Uterus (tissue), 4 donors: ENCODE measurements around the gene PRC1. TPM values are rescaled to one million over a fixed set of nuclear protein-coding genes. Genes with fewer than 3 reads are reported as not detected.

Source experiments
- DNase-seq, 2 donors: peaks; one replicate each; pipeline ENCODE4 v3.0.0-alpha.2; 2019 to 2020
- H3K27ac ChIP-seq, 2 donors: fragments of 200-600 bp; sonication (generic); 1 replicate in 1 of 2; 2 replicates in 1 of 2; pipeline ENCODE4 v1.5.1; 2016 to 2018
- H3K27me3 ChIP-seq, 2 donors: fragments of 200-600 bp; sonication (generic); one replicate each; pipeline ENCODE4 v1.5.1; 2018 to 2019; ENCODE audit warnings: control low read depth in 1 of 2
- H3K36me3 ChIP-seq, 2 donors: fragments of 200-600 bp; sonication (generic); one replicate each; pipeline ENCODE4 v1.5.1; 2019; ENCODE audit warnings: control low read depth in 1 of 2
- H3K4me1 ChIP-seq, 2 donors: fragments of 200-600 bp; sonication (generic); one replicate each; pipeline ENCODE4 v1.5.1; 2018 to 2019; ENCODE audit warnings: control low read depth in 1 of 2
- H3K4me3 ChIP-seq, 2 donors: fragments of 200-600 bp; sonication (generic); 1 replicate in 1 of 2; 2 replicates in 1 of 2; pipeline ENCODE4 v1.5.1; 2018 to 2019; ENCODE audit warnings: mild to moderate bottlenecking in 1 of 2
- H3K9me3 ChIP-seq, 2 donors: fragments of 200-600 bp; sonication (generic); one replicate each; pipeline ENCODE4 v1.5.1; 2019; ENCODE audit warnings: control low read depth in 1 of 2
- CTCF ChIP-seq, 4 experiments: fragments of 200-600 bp in 2 of 4; fragments of 450-650 bp in 2 of 4; sonication (generic) in 2 of 4; IDR thresholded peaks; one replicate each; pipeline ENCODE4 v1.5.1; 2016 to 2019; ENCODE audit warnings: antibody characterized with exemption in 4 of 4, mild to moderate bottlenecking in 2 of 4, moderate library complexity in 1 of 4
- POLR2A ChIP-seq, 2 donors: fragments of 450-650 bp; IDR thresholded peaks; one replicate each; pipeline ENCODE4 v1.6.1; 2016; ENCODE audit warnings: antibody characterized with exemption in 2 of 2, mild to moderate bottlenecking in 1 of 2, moderate library complexity in 1 of 2
- intact Hi-C: fragments of 100-400 bp; cut with DNase I; formaldehyde crosslinking; loops from one replicate; pipeline ENCODE4 v1.15.1; 2023; ENCODE audit warnings: low total_unique reads
- total RNA-seq, 4 donors: library from RNA; depleted of rRNA in 3 of 4; stranded (reverse); fragments of >200 nt in 3 of 4; gene quantifications; one replicate each; pipeline versions ENCODE4 v1.1.0 to v1.2.4, GENCODE V29; 2014 to 2023
- donor health status: DM: yes; HTN: yes; CAD: no.

Gene PRC1
- total RNA-seq, 4 donors from 2014 or later = 7.1 to 95.0 (median 9.4) TPM; not detected in 1

DNA sequence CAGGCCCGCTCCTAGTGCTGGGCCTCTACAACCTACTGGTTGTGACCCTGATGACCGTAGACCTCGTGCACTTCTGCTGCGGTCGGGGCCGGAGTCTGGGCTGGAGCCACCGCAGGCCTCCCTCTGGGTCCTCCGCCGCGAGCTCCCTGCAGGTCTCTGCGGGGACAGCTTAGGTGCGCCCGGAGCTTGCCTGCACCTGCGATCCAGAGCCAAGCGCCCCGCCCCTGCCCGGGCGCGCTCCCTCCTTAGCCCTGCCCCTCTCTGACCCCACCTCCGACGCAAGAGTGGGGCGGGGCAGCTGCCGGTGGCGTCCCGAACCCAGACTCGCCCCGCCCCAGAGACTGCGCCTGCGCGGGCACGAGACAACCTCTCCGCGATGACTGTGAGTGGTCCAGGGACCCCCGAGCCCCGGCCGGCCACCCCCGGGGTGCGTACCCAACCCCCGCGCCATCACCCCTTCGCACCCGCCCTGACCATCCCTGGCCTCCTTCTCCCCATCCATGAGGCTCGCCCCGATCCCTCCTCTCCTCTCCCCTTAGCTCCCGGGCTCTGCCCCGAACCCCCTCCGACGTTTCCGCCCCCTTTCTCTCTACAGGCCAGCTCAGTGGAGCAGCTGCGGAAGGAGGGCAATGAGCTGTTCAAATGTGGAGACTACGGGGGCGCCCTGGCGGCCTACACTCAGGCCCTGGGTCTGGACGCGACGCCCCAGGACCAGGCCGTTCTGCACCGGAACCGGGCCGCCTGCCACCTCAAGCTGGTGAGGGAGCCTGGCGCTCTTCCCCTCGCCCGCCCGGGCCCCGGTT, 59.2 kb downstream of the PRC1 start, which contains the start of gene UNC45A:
UNC45A (plus strand) TSS at position 337 of the 803 bp plus-strand sequence; CDS start at position 377, 40 bp downstream.
- no peaks in the 10 kb centered on the region for H3K27me3 ChIP-seq
- peak; percentile 88 to 91 for DNase-seq
- H3K4me3 ChIP-seq = peak within 1 kb of the TSS; percentile 60 to 73
- intact Hi-C loops = no loop called here
- H3K4me1 ChIP-seq = peaks cover 0 to 17% of the 10 kb centered on the region in 2 donors
- no peaks in the 10 kb centered on the region for H3K9me3 ChIP-seq
- no peaks in the 10 kb centered on the region for H3K36me3 ChIP-seq
- peak within 1 kb of the TSS; percentile 79 to 85 for H3K27ac ChIP-seq
- peak; percentile 51 to 59 for TF ChIP-seq POLR2A (IDR thresholded peaks at IDR 0.05)
- no peak for TF ChIP-seq CTCF (IDR thresholded peaks at IDR 0.05)

DNA sequence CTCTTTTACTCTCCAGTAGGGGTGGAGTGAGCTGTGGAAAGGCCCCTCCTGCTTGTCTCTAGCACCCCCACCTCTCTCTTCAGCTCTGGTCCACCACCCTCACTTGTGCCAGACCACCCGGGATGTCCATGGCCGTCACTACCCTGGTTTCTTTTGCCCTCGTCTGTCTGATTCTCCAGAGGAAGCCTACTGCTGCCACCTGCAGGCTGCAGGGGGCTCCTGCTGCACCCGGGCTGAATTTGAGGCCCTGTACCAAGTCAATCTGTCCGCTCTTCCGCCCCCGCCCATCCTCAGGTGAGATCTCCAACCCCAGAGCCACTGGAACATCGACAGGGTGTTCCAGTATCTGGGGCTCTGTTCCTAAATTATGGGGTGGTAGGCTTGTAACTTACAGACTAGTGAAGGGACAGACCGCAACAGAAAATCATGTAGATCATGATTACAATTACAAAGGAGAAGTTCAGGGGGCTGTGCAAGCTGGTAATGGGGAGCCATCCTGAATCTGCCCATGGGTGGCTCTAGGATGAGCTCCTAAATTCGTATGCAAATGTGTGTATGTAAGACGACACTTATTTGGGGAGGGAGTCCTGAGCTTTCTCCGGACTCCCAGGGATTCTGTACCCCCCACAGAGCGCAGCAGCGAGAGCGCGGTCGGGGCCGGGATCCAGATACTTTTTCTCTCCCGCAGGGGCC, 59.9 kb downstream of the PRC1 start:
- no peaks in the 10 kb centered on the region for H3K9me3 ChIP-seq
- peaks cover 0 to 17% of the 10 kb centered on the region in 2 donors for H3K4me1 ChIP-seq
- intact Hi-C loops = no loop called here
- H3K27ac ChIP-seq = peak overlapping the region; percentile 79 to 85
- TF ChIP-seq POLR2A (IDR thresholded peaks at IDR 0.05) = no peak
- TF ChIP-seq CTCF (IDR thresholded peaks at IDR 0.05) = peak; percentile 77 to 89 (median 84)
- H3K27me3 ChIP-seq = no peaks in the 10 kb centered on the region
- no peaks in the 10 kb centered on the region for H3K36me3 ChIP-seq
- peak overlapping the region; percentile 60 to 73 for H3K4me3 ChIP-seq
- DNase-seq = peak; percentile 82 to 83

DNA sequence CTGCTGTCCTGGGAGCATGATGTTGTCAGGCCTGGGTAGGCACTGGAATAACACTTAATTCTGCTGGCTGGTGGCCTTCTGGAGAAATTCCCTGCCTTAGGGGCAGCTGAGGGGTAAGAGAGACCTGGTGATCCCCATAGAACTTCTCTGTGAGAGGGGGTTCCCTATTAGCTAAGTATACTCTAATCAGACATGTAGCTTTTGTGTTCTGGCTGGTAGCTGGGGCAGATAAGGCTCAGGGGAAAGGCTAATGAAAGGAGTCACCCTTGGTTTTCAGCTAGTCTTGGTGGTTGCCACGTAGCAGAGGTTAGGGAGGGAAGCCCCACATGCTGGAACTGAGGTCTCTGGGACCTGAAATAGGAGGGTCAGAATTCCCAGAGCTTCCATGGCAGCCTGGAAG, 61.0 kb downstream of the PRC1 start:
- Histone ChIP-seq H3K36me3 (no peaks in the 10 kb centered on the region), H3K9me3 (no peaks in the 10 kb centered on the region), H3K4me1 (peaks cover 0 to 17% of the 10 kb centered on the region in 2 donors), H3K27me3 (no peaks in the 10 kb centered on the region), H3K27ac (no peak overlapping the region), H3K4me3 (no peak overlapping the region)
- TF ChIP-seq CTCF (IDR thresholded peaks at IDR 0.05) (no peak), POLR2A (IDR thresholded peaks at IDR 0.05) (no peak)
- no peak for DNase-seq
- intact Hi-C loops = no loop called here

GRCh38 chr15:90932660-90932991, 61.7 kb downstream of the PRC1 start:
- H3K36me3 ChIP-seq = no peaks in the 10 kb centered on the region
- H3K27ac ChIP-seq = peak overlapping the region; percentile 85 to 89
- peaks cover 0 to 12% of the 10 kb centered on the region in 2 donors for H3K4me1 ChIP-seq
- no peak for TF ChIP-seq POLR2A (IDR thresholded peaks at IDR 0.05)
- TF ChIP-seq CTCF (IDR thresholded peaks at IDR 0.05) = peak in 1 of 4 experiments; percentile 5
- peak overlapping the region; percentile 72 to 76 for H3K4me3 ChIP-seq
- H3K9me3 ChIP-seq = no peaks in the 10 kb centered on the region
- no peaks in the 10 kb centered on the region for H3K27me3 ChIP-seq
- intact Hi-C loops = no loop called here
- no peak for DNase-seq
